Stomach (tissue), 8 donors: ENCODE measurements around the gene C17orf114.

Experiments used
- DNase-seq, 2 donors: peaks; one replicate each; pipeline versions ENCODE4 v3.0.0 to v3.0.0-alpha.2; 2013 to 2019
- H3K27ac ChIP-seq, 5 donors: fragments of 200-600 bp in 4 of 5; sonication (generic) in 4 of 5; one replicate each; pipeline ENCODE4 v1.5.1; 2013 to 2019; ENCODE audit warnings: mild to moderate bottlenecking in 1 of 5, moderate library complexity in 1 of 5
- H3K27me3 ChIP-seq, 3 donors: fragments of 200-600 bp; sonication (generic); one replicate each; pipeline ENCODE4 v1.5.1; 2017 to 2019; ENCODE audit warnings: mixed run types in 1 of 3
- H3K36me3 ChIP-seq, 4 donors: fragments of 200-600 bp; sonication (generic); 1 replicate in 3 of 4; 2 replicates in 1 of 4; pipeline ENCODE4 v1.5.1; 2016 to 2019
- H3K4me1 ChIP-seq, 4 donors: fragments of 200-600 bp; sonication (generic); one replicate each; pipeline ENCODE4 v1.5.1; 2016 to 2019
- H3K4me3 ChIP-seq, 4 donors: fragments of 200-600 bp; sonication (generic) in 3 of 4; one replicate each; pipeline ENCODE4 v1.5.1; 2016 to 2019; ENCODE audit warnings: mild to moderate bottlenecking in 1 of 4
- H3K9me3 ChIP-seq, 4 donors: fragments of 200-600 bp; sonication (generic); one replicate each; pipeline ENCODE4 v1.5.1; 2016 to 2019
- CTCF ChIP-seq, 7 experiments: fragments of 450-650 bp in 4 of 7; fragments of 200-600 bp in 3 of 7; sonication (generic) in 3 of 7; IDR thresholded peaks; one replicate each; pipeline ENCODE4 v1.5.1; 2016 to 2019; ENCODE audit warnings: antibody characterized with exemption in 7 of 7, control low read depth in 2 of 7, mild to moderate bottlenecking in 1 of 7
- EP300 ChIP-seq: sonication (generic); formaldehyde crosslinking; IDR thresholded peaks from one replicate; pipeline ENCODE4 v1.6.1; 2017; ENCODE audit warnings: antibody characterized with exemption
- POLR2A ChIP-seq, 4 donors: fragments of 450-650 bp; IDR thresholded peaks; one replicate each; pipeline ENCODE4 v1.6.1; 2016; ENCODE audit warnings: antibody characterized with exemption in 4 of 4, control low read depth in 2 of 4, mild to moderate bottlenecking in 1 of 4, moderate library complexity in 1 of 4
- POLR2AphosphoS5 ChIP-seq, 3 donors: sonication (generic); formaldehyde crosslinking; IDR thresholded peaks; one replicate each; pipeline ENCODE4 v1.6.1; 2016; ENCODE audit warnings: antibody characterized with exemption in 3 of 3
- WGBS, 5 donors: extraction: QIAGEN DNeasy Blood & Tissue Kit in 3 of 5; methylation state at CpG; one replicate each; pipeline versions ENCODE4 v1.1.5 to v1.1.7; 2013 to 2018; 5-methylcytosine and 5-hydroxymethylcytosine counted together
- intact Hi-C: fragments of 100-400 bp; cut with DNase I; formaldehyde crosslinking; loops from one replicate; pipeline ENCODE4 v1.15.1; 2023; ENCODE audit warnings: low total_unique reads
- donor health status: healthy with polysubstance abuse.
- donor health status: Bipolar disorder and iron deficiency.
- donor health status: healthy.

Gene C17orf114

GRCh38 chr17:4802228-4802627 lies at the start of gene C17orf114:
C17orf114 (minus strand) TSS chr17:4802328.
- Histone ChIP-seq H3K36me3 (peaks cover 13 to 27% (median 24%) of the 10 kb centered on the region in 4 donors), H3K4me1 (peaks cover under 1 to 15% (median 12%) of the 10 kb centered on the region in 4 donors), H3K9me3 (no peaks in the 10 kb centered on the region), H3K27ac (no peak within 1 kb of the TSS), H3K27me3 (no peaks in the 10 kb centered on the region), H3K4me3 (no peak within 1 kb of the TSS)
- WGBS, 5 donors, result 77 to 83% (median 78%) methylated on average over 9 of the region's 9 CpGs
- no peak for TF ChIP-seq CTCF (IDR thresholded peaks at IDR 0.05)
- no peak for TF ChIP-seq EP300
- TF ChIP-seq POLR2A (IDR thresholded peaks at IDR 0.05), result no peak
- TF ChIP-seq POLR2AphosphoS5 (IDR thresholded peaks at IDR 0.05), result no peak
- intact Hi-C loops, result no loop called here
- DNase-seq, result no peak

DNA sequence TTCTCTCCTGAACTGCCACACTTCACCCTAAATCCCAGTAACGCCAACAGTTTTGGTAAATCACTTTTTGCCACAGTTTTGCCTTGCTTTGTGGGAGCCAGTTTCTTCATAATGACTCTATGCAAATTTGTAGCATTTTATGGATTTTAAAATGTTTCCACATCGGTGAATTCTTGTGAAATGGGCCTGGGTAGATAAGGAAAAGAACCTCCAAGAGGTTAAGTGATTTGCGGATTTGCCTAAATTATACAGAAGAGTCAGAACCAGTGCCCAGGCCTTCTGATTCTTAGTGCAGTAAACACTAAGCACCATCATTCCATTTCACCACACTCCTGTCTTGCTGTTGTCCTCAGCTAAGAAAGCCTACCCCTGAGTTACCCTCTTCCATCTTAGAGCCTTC lies 49.0 kb upstream of the C17orf114 start:
- Histone ChIP-seq H3K27ac (peak overlapping the region in 2 of 5 donors; percentile 26 to 52), H3K4me3 (no peak overlapping the region), H3K36me3 (peaks cover 0 to 7% (median 3%) of the 10 kb centered on the region in 4 donors), H3K9me3 (no peaks in the 10 kb centered on the region), H3K27me3 (no peaks in the 10 kb centered on the region), H3K4me1 (peaks cover 10 to 56% (median 29%) of the 10 kb centered on the region in 4 donors)
- TF ChIP-seq POLR2A (IDR thresholded peaks at IDR 0.05), result no peak
- no peak for TF ChIP-seq POLR2AphosphoS5 (IDR thresholded peaks at IDR 0.05)
- no peak for TF ChIP-seq EP300
- no peak for TF ChIP-seq CTCF (IDR thresholded peaks at IDR 0.05)
- 80 to 92% (median 89%) methylated on average over 3 of the region's 3 CpGs for WGBS, 5 donors
- intact Hi-C loops, result no loop called here
- no peak for DNase-seq

DNA sequence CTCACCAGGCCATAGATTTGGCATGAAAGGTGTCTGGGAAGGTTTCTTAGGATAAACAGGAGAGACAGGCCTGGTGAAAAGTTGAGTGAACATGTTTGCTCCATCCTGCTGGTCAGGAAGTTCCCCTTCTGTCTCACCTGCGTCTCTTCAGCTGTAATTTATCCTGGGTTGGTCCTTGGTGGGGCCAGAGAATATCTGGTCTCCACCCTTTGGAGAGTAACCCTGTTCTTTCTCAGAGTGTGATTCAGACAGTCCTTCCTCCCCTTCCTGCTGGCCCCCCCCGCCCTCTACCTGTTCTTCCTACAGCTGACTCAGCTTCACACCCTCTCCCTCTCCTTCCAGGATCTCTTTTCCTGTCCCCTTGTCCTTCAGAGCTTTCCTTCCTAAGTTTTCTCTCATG lies 48.1 kb upstream of the C17orf114 start:
- TF ChIP-seq POLR2A (IDR thresholded peaks at IDR 0.05) (no peak), EP300 (no peak), POLR2AphosphoS5 (IDR thresholded peaks at IDR 0.05) (no peak), CTCF (IDR thresholded peaks at IDR 0.05) (no peak)
- WGBS, 5 donors, result 74 to 86% (median 81%) methylated on average over 2 of the region's 2 CpGs
- H3K4me3 ChIP-seq, result no peak overlapping the region
- peak in 1 of 2 donors; percentile 34 for DNase-seq
- no peaks in the 10 kb centered on the region for H3K27me3 ChIP-seq
- peaks cover 0 to 7% (median 3%) of the 10 kb centered on the region in 4 donors for H3K36me3 ChIP-seq
- H3K4me1 ChIP-seq, result peaks cover 10 to 56% (median 34%) of the 10 kb centered on the region in 4 donors
- intact Hi-C loops, result no loop called here
- no peaks in the 10 kb centered on the region for H3K9me3 ChIP-seq
- H3K27ac ChIP-seq, result peak overlapping the region in 2 of 5 donors; percentile 26 to 46

GRCh38 chr17:4849011-4849536 lies 46.9 kb upstream of the C17orf114 start:
- intact Hi-C loops, result no loop called here
- WGBS, 5 donors, result 72 to 79% (median 77%) methylated on average over 5 of the region's 5 CpGs
- peaks cover 0 to 7% (median 3%) of the 10 kb centered on the region in 4 donors for H3K36me3 ChIP-seq
- H3K4me1 ChIP-seq, result peaks cover 10 to 63% (median 34%) of the 10 kb centered on the region in 4 donors
- no peaks in the 10 kb centered on the region for H3K27me3 ChIP-seq
- H3K27ac ChIP-seq, result peak overlapping the region in 4 of 5 donors; percentile 26 to 46 (median 30)
- no peak for TF ChIP-seq POLR2AphosphoS5 (IDR thresholded peaks at IDR 0.05)
- no peak for TF ChIP-seq EP300
- TF ChIP-seq CTCF (IDR thresholded peaks at IDR 0.05), result no peak
- TF ChIP-seq POLR2A (IDR thresholded peaks at IDR 0.05), result no peak
- H3K4me3 ChIP-seq, result no peak overlapping the region
- H3K9me3 ChIP-seq, result no peaks in the 10 kb centered on the region
- DNase-seq, result no peak
